D721Med (cell line): ENCODE measurements around the gene GALNT11.
"Not testable (repeated sequence)": the region's sequence is repeated elsewhere in the genome, so short reads cannot be mapped to it uniquely, and the experiment has no call there.

ENCODE experiments used
- DNase-seq: peaks from one replicate; pipeline ENCODE4 v3.0.0; 2011; ENCODE audit warnings: low spot score; ENCODE audit not compliant: insufficient read length
- FAIRE-seq: peaks from 2 replicates; lab custom pipeline; 2011; peaks lifted over from hg19 to GRCh38; lab: Jason Lieb, UNC
- TF ChIP-seq, protein P1 (sequence below): IDR thresholded peaks from 2 replicates; pipeline ENCODE4 v1.5.1; 2012; ENCODE audit warnings: mild to moderate bottlenecking, control low read depth; ENCODE audit not compliant: insufficient read depth; ENCODE audit errors: missing control alignments

The GALNT11 gene

DNA sequence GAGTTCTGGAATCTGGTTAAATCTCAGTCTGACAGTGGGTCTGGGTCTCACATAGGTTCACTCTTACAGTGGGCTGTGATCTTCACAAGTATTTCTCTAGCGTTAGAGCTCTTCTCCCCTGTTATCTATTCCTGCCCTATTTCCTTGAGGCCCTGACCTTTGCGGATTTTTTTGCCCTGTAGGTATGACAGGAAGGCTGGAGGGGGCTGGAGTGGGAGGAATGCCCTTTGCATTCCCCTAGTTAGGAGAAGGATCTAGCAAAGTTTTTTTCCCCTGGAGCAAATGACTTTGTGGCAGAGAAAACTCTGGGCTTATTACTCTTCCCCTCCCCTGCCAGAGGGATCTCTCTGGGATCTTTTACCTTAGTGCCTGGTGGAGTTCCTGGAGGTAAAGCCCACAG, 49.2 kb downstream of the GALNT11 start:
- TF ChIP-seq, protein P1, sequence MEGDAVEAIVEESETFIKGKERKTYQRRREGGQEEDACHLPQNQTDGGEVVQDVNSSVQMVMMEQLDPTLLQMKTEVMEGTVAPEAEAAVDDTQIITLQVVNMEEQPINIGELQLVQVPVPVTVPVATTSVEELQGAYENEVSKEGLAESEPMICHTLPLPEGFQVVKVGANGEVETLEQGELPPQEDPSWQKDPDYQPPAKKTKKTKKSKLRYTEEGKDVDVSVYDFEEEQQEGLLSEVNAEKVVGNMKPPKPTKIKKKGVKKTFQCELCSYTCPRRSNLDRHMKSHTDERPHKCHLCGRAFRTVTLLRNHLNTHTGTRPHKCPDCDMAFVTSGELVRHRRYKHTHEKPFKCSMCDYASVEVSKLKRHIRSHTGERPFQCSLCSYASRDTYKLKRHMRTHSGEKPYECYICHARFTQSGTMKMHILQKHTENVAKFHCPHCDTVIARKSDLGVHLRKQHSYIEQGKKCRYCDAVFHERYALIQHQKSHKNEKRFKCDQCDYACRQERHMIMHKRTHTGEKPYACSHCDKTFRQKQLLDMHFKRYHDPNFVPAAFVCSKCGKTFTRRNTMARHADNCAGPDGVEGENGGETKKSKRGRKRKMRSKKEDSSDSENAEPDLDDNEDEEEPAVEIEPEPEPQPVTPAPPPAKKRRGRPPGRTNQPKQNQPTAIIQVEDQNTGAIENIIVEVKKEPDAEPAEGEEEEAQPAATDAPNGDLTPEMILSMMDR: no peak
- DNase-seq: no peak
- no peak for FAIRE-seq

DNA sequence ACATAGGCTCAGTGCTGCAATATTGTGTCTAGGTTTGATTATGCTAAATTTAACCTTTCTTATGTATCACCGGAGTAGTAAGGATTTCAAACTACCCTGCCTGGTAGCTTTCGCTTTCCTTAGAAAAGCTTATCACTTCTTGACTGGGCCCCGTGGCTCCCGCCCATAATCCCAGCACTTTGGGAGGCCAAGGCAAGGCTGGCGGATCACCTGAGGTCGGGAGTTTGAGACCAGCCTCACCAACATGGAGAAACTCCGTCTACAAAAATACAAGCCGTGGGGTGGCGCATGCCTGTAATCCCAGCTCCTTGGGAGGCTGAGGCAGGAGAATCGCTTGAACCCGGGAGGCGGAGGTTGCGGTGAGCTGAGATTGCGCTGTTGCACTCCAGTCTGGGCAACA, 49.9 kb downstream of the GALNT11 start:
- not testable (repeated sequence) for DNase-seq, FAIRE-seq

DNA sequence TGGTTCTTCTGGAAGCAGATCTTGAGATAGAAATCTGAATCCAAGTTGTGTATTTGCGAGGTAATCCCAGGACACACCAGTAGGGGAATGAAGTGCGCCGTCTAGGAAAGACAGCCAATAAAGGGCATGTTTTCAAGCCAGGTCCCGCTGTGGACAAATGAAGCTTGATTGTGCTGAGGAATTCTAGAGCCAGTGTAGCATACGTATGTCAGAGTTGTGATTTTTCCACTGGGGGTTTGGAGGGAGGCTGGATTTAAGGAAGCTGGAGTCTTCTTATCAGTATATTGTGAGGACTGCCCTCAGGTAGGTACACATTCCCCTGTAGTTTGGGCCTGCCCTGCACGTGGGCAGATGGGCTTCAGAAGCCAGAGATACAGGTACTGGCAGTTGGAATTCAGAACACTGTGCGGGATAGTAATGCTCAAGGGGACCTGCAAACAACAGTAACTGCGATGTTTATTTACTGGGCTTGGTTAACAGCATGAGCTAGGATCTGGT, 50.9 kb downstream of the GALNT11 start:
- DNase-seq: no peak
- no peak for FAIRE-seq
- TF ChIP-seq, protein P1: peak; percentile 8

DNA sequence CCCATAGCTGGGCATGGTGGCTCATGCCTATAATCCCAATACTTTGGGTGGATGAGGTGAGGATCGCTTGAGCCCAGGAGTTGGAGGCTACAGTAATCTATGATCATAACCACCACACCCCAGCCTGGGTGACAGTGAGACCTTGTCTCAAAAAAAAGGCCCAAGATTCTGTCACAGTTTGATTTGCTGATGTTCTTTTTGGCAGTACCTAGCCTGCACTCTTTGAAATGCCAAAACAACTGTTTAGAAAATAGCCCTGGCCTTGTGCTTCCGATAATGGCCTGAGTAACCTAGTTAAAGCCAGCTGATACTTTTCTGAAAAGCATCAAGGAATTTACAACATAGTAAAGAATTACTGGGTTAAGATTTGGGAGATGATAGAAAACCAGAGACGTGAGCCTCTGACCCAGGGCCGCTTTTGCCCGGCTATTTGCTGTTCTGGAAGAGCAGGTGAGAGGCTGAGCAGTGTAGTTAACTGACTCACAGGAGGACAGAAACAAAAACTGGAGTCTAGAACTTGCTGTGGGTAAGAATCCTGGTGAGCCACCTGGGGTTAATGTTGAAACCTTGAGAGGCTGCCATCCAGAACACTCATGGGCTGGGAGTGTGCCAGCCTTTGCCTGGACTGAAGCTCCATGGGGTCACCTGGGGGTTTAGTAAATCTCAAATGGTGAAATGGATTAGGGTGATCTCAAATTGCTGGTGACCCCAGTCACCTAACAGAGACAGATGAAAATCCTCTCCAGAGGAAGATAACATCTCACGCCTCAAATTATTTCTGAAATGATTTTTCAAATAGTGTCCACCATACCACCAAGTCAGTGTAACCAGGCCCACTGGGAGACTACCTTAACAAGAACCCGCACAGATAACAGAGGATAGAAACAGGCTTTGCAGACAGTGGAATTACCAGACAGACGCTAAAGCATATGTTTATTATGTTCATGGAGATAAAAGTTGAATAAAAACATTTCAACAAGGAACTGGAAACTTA, 51.8 kb downstream of the GALNT11 start:
- FAIRE-seq: no peak
- TF ChIP-seq, protein P1: no peak
- DNase-seq: no peak

DNA sequence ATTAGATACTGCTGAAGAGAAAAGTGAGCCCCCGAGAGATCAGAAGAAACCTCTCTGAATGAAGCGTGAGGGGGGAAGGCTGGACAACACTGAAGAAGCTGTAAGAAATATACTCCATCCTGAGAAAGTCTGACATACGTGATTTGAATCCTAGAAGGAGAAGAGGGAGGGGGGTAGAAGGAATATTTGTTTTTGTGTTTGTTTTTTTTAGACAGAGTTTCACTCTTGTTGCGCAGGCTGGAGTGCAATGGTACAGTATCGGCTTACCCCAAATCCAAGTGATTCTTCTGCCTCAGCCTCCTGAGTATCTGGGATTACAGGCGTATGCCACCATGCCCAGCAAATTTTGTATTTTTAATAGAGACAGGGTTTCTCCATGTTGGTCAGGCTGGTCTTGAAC, 52.6 kb downstream of the GALNT11 start:
- DNase-seq (no peak), FAIRE-seq (no peak)
- TF ChIP-seq, protein P1: no peak

DNA sequence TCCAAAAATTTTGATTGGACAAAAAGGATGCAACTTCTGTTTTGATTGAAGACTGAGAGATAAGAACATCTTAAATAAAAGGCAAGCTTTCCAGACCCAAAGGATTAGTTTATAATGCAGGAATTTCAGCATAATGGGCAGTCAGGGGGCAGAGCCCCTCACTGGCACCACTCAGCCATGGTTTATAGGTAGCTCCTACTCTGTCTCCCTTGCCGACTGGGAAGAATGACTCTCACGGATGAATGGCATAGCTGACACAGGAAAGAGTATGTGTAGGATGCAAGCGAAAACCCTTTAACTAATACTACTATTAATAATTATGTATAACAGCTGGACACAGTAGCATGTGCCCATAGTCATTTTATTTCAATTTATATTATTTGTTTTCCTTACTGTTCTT, 53.3 kb downstream of the GALNT11 start:
- TF ChIP-seq, protein P1: no peak
- no peak for FAIRE-seq
- no peak for DNase-seq

DNA sequence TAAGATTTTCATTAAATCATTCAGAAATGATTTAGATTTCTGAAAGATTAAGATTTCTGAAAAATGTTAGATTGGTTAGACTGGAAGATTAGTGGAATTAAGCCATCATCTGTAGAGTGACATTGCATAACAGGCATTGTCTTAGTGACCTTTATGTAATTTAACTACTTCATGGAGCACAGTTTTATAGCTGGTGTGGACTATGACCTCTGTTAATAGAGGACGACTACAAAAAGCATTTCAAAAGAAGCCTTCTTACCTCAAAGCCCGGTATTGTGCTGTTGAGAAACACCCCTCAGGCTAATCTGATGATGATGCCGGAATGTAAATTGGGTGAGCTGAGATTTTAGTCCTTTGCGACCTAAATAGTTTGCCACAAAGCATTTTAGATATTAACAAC, 55.6 kb downstream of the GALNT11 start:
- TF ChIP-seq, protein P1: no peak
- DNase-seq (no peak), FAIRE-seq (peak; percentile 55)

DNA sequence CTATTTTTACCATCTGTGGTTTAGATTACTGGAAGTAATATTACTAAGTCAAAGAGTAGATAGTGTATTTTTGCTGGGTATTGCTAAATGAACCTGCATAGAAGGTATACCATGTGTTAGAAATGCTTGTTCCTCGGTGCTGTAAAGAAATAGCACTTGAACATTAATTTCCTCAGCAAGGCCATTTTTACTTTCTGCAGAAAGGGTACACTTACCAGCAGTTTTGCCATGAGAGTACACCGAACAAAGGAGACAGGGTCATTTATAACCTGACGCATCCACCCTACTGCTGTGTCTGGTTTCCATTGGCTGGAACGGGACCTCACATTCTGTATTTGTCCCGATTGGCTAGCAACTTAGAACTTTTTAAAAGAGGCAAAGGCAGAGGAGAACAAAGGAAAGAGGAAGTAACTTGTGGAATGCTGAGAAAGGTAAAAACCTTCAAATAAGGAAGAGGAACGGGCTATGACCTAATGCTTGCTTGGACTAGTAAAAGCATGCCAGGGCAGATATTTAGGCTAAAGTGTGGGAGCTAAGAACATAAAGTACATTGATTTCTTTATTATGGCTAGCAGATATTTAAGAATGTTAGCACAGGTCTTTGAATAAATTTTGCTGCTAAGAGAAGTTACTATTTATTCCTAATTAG, 56.7 kb downstream of the GALNT11 start:
- not testable (repeated sequence) for FAIRE-seq, DNase-seq
